GM12801 (cell line): ENCODE results near the gene KLHL3.

Source experiments
- TF ChIP-seq, protein P1 (sequence below): IDR thresholded peaks from one replicate; pipeline ENCODE4 v1.5.1; 2011; ENCODE audit warnings: control low read depth; ENCODE audit not compliant: insufficient read length; ENCODE audit errors: extremely low read depth

KLHL3 gene

DNA sequence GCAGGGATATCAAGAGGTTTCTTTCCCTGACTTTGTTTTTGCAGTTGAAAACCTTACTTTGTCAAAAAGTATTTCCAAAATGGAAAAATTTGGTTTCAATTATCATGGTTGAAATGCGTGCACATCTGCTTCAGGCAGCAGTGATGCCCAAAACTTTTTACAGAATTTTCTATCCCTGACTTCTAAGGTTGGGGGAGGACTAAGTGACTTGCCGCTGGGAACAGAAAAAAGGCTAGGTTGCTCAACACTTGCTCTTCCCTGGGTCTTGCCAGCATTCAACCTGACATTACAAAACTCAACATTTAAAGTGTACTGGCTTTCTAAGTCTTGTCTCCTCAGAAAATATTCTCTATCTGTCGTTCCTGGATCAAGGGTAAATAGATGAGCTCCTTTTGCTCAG is 4.7 kb downstream of the KLHL3 start:
- TF ChIP-seq, protein P1, sequence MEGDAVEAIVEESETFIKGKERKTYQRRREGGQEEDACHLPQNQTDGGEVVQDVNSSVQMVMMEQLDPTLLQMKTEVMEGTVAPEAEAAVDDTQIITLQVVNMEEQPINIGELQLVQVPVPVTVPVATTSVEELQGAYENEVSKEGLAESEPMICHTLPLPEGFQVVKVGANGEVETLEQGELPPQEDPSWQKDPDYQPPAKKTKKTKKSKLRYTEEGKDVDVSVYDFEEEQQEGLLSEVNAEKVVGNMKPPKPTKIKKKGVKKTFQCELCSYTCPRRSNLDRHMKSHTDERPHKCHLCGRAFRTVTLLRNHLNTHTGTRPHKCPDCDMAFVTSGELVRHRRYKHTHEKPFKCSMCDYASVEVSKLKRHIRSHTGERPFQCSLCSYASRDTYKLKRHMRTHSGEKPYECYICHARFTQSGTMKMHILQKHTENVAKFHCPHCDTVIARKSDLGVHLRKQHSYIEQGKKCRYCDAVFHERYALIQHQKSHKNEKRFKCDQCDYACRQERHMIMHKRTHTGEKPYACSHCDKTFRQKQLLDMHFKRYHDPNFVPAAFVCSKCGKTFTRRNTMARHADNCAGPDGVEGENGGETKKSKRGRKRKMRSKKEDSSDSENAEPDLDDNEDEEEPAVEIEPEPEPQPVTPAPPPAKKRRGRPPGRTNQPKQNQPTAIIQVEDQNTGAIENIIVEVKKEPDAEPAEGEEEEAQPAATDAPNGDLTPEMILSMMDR, result no peak

DNA sequence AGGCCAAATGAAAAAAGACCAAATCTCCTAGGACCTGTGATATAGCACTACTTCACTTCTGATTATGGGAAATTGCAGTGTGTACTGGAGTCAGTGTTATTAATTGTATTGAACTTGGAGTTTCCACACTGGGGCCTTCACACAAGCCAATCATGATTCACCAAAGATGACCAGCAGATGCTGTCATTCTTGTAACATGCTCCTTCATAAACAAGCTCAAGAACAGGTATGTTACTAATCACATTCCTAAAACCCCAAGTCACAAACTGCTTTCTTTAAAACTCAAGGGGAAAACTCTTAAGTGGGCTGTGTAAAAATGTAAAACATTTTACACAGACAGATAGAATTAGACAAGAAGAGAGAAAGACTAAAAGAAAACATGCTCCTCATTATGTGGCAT is 5.6 kb downstream of the KLHL3 start:
- TF ChIP-seq, protein P1, result no peak

DNA sequence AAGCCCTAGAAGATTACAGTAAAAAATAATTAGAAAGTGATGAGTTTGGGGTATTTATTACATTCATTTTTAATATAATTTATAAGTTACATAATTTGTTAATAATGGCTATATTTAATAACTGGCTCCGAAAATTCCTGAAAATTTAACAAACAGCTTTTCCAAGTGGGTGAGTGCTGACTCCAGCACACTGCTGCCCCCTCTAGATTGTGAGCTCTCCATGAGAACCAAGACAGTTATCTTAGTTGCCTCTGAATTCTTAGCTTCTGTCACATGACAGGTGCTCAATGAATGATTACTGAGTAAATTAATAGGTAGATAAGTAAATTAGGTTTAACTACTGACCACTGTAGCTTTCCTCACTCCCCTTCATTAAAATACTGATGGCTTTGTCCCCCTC is 7.8 kb downstream of the KLHL3 start:
- TF ChIP-seq, protein P1, result no peak

DNA sequence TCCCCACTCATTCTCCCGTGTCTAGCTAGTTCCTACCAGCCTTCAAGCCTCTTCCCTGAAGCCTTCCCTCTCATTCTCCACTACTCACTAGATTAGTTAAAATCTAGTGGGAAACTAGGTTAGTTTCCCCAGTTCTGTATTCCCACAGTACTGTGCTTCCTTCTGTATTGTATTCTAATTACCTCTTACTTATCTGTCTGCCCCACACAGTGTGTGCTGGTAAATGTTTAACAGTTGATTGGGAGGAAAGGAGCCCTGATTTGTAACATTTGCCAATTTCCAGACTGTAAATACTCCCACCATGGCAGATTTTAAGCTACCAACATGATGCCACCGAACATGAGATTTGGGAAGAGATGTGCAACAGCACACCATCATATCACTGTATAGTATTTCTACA is 8.3 kb downstream of the KLHL3 start:
- TF ChIP-seq, protein P1, result no peak

DNA sequence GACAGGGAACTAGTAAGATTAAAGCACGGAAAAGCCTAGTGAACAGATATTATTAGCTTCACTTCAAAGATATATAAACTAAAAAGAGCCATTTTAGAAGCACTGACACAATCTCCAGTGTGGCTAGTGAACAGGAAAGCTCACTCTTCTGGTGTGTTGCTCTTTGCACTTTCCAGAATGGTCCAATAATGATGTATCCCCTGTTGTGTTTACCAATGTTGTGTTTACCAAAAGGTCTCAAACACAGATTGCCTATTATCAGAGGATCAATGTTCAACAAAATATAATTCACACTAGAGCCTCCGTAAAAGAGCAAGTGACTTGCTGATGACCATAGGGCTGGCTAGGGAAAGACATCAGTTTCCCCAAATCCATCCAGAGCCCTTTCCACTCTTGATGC is 11.6 kb downstream of the KLHL3 start:
- TF ChIP-seq, protein P1, result no peak

DNA sequence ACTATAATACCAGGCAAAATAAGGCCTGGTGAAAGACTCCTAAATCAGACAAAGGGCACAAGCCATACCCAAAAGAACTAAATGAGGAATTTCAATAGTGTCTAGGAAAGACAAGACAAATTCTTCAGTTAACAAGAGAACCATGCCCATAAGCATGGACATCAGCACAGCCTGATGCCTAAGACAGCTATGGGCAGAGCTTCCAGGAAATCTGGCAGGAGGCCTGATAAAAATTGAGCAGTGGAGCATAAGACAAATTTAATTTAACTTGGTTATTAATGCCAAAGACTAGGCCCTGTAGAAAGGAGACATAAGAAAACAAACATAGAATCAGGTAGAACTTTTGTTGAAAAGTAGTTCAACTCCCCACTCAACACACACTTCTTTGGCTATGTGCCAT is 17.3 kb downstream of the KLHL3 start:
- TF ChIP-seq, protein P1, result no peak

DNA sequence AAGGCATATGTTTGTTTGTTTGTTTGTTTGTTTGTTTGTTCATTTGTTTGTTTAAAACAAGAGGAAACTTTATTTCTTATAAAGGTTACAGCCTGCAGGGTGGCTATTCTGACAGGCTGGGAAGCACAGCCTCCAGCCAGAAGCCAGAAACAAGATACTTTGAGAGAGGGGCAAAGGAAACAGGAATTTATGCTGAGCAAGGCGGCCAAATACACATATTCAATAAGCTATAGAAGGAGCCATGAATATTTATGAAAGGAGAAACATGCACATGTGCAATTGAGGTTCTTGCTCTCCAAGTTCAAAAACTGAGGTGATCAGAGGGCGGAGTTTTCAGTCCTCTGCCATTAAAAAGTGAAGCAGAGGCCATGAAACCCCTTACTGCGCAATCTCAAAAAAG is 19.6 kb downstream of the KLHL3 start:
- TF ChIP-seq, protein P1, result no peak

DNA sequence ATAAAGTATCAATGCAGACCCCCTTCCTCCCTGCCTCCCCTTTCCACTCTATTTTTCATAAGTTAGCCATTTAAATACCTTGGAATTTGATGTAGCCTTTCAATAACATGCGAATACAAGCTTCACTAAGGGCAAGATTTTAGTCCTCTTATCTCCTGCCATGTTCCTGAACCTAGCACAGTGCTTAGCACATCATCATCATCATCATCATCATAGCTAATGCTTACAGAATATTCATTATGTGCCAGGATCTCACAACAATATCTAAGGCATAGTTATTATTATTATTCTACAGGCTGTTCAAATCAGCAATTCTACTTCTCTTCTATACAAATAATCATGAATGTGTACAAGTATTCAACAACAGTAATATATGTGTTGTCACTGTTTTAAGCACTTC is 20.4 kb downstream of the KLHL3 start:
- TF ChIP-seq, protein P1, result no peak
